ENCODE results near the gene NT5DC2.

NT5DC2 gene

DNA sequence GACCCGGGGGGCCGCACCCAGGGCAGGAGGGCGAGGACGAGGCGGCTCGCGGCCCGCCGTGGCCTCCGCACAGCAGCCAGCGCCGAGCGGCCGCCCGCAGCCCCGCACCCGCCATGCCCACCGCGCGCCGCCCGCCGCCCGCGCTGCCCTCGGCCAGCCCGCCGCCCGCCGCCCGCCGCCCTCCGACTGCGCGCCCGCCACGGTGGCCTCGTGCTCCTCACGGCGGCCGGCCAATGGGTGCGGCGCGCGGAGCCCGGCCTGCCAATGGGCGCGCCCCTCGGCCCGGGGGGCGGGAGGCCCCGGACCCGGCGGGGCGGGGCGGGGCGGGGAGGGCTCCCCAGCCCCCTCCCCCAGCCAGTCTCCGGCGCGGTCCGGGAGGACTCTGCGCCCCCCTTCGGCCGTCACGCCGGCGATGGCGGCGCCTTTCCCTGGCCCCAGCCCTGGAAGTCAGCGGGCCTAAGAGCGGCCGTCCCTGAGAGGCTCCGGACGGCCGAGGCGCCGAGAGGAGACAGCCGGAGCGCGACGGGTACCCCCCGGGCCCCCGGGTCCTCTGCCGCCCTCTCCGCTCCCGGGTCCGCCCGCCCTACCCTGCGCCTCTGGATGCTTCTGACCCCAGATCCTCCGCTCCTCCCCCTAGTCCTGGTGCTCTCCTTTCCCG is at the start of gene NT5DC2:
Gene NT5DC2 (minus strand): TSS at position 235 of the 658 bp plus-strand sequence. CDS start 120 bp downstream, at position 115.
- Histone ChIP-seq H3K4me3 (peak within 1 kb of the TSS; percentile 78), H3K36me3 (ENCODE audit: insufficient read depth, low read length) (no peaks in the 10 kb centered on the region; the same call in 1 of the 2 replicates), H3K9ac (ENCODE audit: insufficient read length) (peak within 1 kb of the TSS; percentile 71), H3K27ac (no peak within 1 kb of the TSS), H3K9me3 (ENCODE audit: low read depth, low read length) (no peaks in the 10 kb centered on the region)
- DNase-seq (ENCODE audit: low read depth, low spot score): no peak
- TF ChIP-seq POLR2AphosphoS5 (IDR thresholded peaks at IDR 0.05; ENCODE audit: borderline replicate concordance, low read depth, low read length) (no peak), FOXP2 (optimal IDR thresholded peaks at IDR 0.05; ENCODE audit: control extremely low read depth, extremely low read length, insufficient read depth) (no peak), EZH2 (IDR thresholded peaks at IDR 0.05) (no peak)

GRCh38 chr3:52574056-52574965 is 40.7 kb upstream of the NT5DC2 start:
- peaks cover 34% of the 10 kb centered on the region; the same call in 1 of the 2 replicates for H3K36me3 ChIP-seq (ENCODE audit: insufficient read depth, low read length)

DNA sequence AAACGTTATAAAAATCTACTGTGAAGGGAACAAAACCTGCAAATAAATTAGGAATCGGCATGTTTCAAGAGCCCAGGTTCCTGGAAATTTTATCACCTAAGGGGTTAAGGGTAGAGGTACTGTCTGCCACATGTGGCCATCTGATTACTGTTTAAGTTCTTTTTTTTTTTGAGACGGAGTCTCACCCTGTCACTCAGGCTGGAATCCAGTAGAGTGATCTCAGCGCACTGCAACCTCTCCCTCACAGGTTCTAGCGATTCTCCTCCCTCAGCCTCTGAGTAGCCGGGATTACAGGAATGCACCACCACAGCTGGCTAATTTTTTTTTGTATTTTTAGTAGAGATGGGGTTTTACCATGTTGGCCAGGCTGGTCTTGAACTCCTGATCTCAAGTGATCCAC is 38.6 kb upstream of the NT5DC2 start:
- H3K9me3 ChIP-seq (ENCODE audit: low read depth, low read length): no peaks in the 10 kb centered on the region
- H3K4me3 ChIP-seq: no peak overlapping the region
- peaks cover 16% of the 10 kb centered on the region; the same call in 1 of the 2 replicates for H3K36me3 ChIP-seq (ENCODE audit: insufficient read depth, low read length)
- DNase-seq (ENCODE audit: low read depth, low spot score): no peak
- H3K9ac ChIP-seq (ENCODE audit: insufficient read length): no peak overlapping the region
- TF ChIP-seq EZH2 (IDR thresholded peaks at IDR 0.05) (no peak), POLR2AphosphoS5 (IDR thresholded peaks at IDR 0.05; ENCODE audit: borderline replicate concordance, low read depth, low read length) (no peak), FOXP2 (optimal IDR thresholded peaks at IDR 0.05; ENCODE audit: control extremely low read depth, extremely low read length, insufficient read depth) (no peak)
- H3K27ac ChIP-seq: no peak overlapping the region

More at GRCh38 chr3:52574056-52574965, 40.7 kb upstream of the NT5DC2 start:
- no peak overlapping the region for H3K27ac ChIP-seq
- no peak for DNase-seq (ENCODE audit: low read depth, low spot score)
- TF ChIP-seq FOXP2 (optimal IDR thresholded peaks at IDR 0.05; ENCODE audit: control extremely low read depth, extremely low read length, insufficient read depth) (no peak), EZH2 (IDR thresholded peaks at IDR 0.05) (no peak), POLR2AphosphoS5 (IDR thresholded peaks at IDR 0.05; ENCODE audit: borderline replicate concordance, low read depth, low read length) (no peak)
- no peak overlapping the region for H3K4me3 ChIP-seq
- no peak overlapping the region for H3K9ac ChIP-seq (ENCODE audit: insufficient read length)
- H3K9me3 ChIP-seq (ENCODE audit: low read depth, low read length): no peaks in the 10 kb centered on the region

DNA sequence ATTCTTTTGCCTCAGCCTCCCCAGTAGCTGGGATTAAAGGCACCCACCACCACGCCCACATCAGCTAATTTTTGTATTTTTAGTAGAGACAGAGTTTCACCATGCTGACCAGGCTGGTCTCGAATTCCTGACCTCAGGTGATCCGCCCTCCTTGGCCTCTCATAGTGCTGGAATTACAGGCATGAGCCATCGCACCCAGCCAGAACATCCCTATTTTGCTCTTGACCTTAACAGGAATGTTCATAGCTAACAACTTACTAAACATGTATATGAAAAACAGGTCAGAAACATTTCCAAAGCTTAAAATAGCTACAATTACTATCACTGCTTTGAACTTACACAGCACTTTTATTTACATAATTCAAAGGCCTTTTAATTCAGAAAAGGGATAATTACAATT is 36.4 kb upstream of the NT5DC2 start:
- Histone ChIP-seq H3K9me3 (ENCODE audit: low read depth, low read length) (no peaks in the 10 kb centered on the region), H3K4me3 (no peak overlapping the region), H3K27ac (no peak overlapping the region), H3K9ac (ENCODE audit: insufficient read length) (no peak overlapping the region), H3K36me3 (ENCODE audit: insufficient read depth, low read length) (peaks cover 6% of the 10 kb centered on the region; the same call in 1 of the 2 replicates)
- no peak for DNase-seq (ENCODE audit: low read depth, low spot score)
- TF ChIP-seq FOXP2 (optimal IDR thresholded peaks at IDR 0.05; ENCODE audit: control extremely low read depth, extremely low read length, insufficient read depth) (no peak), EZH2 (IDR thresholded peaks at IDR 0.05) (no peak), POLR2AphosphoS5 (IDR thresholded peaks at IDR 0.05; ENCODE audit: borderline replicate concordance, low read depth, low read length) (no peak)

DNA sequence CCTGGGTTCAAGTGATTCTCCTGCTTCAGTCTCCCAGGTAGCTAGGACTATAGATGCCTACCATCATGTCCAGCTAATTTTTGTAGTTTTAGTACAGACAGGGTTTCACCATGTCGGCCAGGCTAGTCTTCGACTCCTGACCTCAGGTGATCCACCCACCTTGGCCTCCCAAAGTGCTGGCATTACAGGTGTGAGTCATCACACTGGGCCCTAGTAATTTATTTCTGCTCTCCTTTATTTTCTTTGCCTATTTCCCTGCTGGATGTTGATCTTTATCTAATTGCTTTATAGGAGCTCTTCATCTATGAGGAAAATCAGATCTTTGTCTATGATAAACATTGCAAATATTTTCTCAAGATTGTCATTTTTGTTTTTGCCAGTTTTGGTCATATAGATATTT is 34.4 kb upstream of the NT5DC2 start:
- TF ChIP-seq POLR2AphosphoS5 (IDR thresholded peaks at IDR 0.05; ENCODE audit: borderline replicate concordance, low read depth, low read length) (no peak), EZH2 (IDR thresholded peaks at IDR 0.05) (no peak), FOXP2 (optimal IDR thresholded peaks at IDR 0.05; ENCODE audit: control extremely low read depth, extremely low read length, insufficient read depth) (no peak)
- H3K9me3 ChIP-seq (ENCODE audit: low read depth, low read length): no peaks in the 10 kb centered on the region
- H3K36me3 ChIP-seq (ENCODE audit: insufficient read depth, low read length): peaks cover 6% of the 10 kb centered on the region; the same call in 1 of the 2 replicates
- no peak overlapping the region for H3K9ac ChIP-seq (ENCODE audit: insufficient read length)
- no peak overlapping the region for H3K4me3 ChIP-seq
- H3K27ac ChIP-seq: no peak overlapping the region
- DNase-seq (ENCODE audit: low read depth, low spot score): no peak

DNA sequence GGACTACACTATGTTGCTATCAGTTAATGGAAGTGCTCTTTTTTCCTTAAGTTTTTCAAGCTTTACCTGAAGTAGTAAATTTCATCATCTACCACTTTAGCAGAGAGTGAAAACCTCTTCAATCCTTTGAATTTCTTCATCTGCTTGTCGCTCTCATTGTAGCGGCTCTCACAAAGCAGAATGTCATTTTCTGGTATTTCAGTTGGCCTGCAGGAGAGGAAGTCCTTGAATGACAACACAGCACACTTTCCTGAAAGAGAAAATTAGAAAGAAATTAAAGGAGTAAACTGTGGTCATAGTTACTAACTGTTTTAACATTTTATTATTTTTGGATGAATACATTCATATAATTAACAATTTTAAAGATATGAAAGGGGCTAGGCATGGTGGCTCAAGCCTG is 30.3 kb upstream of the NT5DC2 start:
- Histone ChIP-seq H3K9ac (ENCODE audit: insufficient read length) (no peak overlapping the region), H3K9me3 (ENCODE audit: low read depth, low read length) (no peaks in the 10 kb centered on the region), H3K4me3 (no peak overlapping the region), H3K27ac (no peak overlapping the region), H3K36me3 (ENCODE audit: insufficient read depth, low read length) (peaks cover 32% of the 10 kb centered on the region; the same call in 1 of the 2 replicates)
- TF ChIP-seq FOXP2 (optimal IDR thresholded peaks at IDR 0.05; ENCODE audit: control extremely low read depth, extremely low read length, insufficient read depth): no peak
- TF ChIP-seq POLR2AphosphoS5 (IDR thresholded peaks at IDR 0.05; ENCODE audit: borderline replicate concordance, low read depth, low read length): no peak
- no peak for TF ChIP-seq EZH2 (IDR thresholded peaks at IDR 0.05)
- no peak for DNase-seq (ENCODE audit: low read depth, low spot score)

GRCh38 chr3:52561028-52561747 is 27.5 kb upstream of the NT5DC2 start:
- Histone ChIP-seq H3K9me3 (ENCODE audit: low read depth, low read length) (no peaks in the 10 kb centered on the region), H3K36me3 (ENCODE audit: insufficient read depth, low read length) (peaks cover 43% of the 10 kb centered on the region; the same call in 1 of the 2 replicates), H3K4me3 (no peak overlapping the region), H3K9ac (ENCODE audit: insufficient read length) (no peak overlapping the region), H3K27ac (no peak overlapping the region)
- no peak for DNase-seq (ENCODE audit: low read depth, low spot score)
- TF ChIP-seq FOXP2 (optimal IDR thresholded peaks at IDR 0.05; ENCODE audit: control extremely low read depth, extremely low read length, insufficient read depth) (no peak), POLR2AphosphoS5 (IDR thresholded peaks at IDR 0.05; ENCODE audit: borderline replicate concordance, low read depth, low read length) (no peak), EZH2 (IDR thresholded peaks at IDR 0.05) (no peak)

Measured in SK-N-MC (cell line).